Femur (tissue), 1 donor: Measurements from ENCODE around the gene SLC22A2.

ENCODE experiments used
- DNase-seq: peaks from one replicate; pipeline ENCODE4 v3.0.0-alpha.2; 2017

The SLC22A2 gene

DNA sequence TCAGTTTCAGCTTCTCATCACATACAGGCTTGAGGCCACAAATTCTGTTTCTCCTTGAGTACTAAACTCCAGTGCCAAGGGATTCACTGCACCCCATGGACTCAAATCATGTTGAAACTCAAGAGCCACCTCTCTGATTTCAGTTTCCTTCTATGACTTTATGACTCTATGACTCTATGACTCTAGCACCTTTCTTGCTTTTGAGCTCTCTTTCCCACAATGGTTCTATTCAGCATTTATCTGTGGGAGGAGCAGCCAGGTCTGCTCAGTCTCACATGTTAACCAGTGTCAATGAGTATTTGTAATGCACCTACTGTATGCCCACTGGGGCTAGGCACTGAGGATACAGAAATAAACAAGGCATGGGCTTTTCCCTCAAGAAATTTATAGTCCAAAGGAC, 14.6 kb upstream of the SLC22A2 start:
- no peak for DNase-seq

DNA sequence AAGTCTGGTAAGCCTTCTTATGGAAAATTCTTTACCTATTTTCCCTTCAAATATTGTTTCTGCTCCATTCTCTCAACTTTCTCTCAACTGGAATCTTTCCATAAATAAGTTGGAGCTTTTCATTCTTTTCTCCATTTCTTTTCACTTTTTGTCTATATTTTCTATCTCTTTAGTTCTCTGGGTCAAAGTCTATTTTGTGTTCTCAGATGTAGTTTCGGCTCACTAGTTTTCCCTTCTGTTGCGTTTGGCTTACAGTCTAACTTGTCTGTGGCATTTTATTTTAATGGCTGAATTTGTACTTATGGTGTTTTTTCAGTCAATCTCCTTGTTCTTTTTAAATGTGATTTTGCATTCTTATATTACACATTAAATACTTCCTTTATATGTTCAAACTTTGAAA, 14.1 kb upstream of the SLC22A2 start:
- DNase-seq, result no peak

DNA sequence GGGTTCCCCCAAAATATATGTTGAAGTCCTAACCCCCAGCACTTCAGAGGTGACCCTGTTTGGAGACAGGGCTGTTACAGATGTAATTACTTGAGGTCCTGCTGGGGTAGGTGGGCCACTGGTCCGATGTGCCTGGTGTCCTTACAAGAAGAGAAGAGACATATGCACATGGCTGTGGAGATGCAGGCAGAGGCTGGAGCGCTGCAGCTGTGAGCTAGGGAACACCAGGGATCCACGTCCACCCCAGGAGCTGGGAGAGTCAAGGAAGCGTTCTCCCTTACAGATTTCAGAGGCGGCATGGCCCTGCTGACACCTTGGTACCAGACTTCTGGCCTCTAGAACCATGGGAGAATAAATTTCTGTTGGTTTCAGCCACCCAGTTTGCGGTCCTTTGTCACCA, 11.7 kb upstream of the SLC22A2 start:
- DNase-seq, result no peak

DNA sequence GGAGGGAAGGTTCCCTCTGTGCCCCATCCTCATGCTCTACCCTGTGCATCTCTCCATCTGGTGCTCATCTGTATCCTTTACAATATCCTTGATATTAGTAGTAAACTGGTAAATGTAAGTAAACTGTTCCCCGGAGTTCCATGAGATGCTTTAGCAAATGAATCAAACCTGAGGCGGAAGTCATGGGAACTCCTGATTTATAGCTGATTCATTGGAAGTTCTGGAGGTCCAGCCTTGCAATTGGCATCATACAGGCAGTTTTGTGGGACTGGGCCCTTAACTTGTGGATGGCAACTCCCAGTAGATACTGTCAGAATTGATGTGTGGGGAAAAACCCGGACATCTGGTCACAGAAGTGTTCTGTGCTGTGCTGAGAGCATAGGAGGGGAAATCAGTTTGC, 11.2 kb upstream of the SLC22A2 start:
- DNase-seq, result no peak

GRCh38 chr6:160269023-160269521, 10.5 kb upstream of the SLC22A2 start:
- DNase-seq, result no peak

DNA sequence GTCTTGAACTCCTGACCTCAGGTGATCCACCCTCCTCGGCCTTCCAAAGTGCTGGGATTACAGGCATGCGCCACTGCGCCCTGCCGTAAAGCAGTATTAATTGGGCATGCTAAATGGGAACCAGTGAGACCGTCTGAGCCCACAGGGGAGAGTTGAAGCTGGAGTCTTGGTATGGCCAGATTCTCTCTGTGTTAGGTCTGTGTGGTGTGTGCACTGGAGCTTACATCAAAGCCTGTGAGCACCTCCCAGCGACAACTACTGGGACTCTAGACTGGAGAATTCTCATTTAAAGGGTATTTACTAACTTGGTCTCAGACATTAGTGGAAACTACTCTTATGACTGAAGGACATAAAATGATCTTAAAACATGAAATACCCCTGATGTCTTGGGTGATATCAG, 8.5 kb upstream of the SLC22A2 start:
- no peak for DNase-seq

GRCh38 chr6:160265869-160266476, 7.4 kb upstream of the SLC22A2 start:
- no peak for DNase-seq

DNA sequence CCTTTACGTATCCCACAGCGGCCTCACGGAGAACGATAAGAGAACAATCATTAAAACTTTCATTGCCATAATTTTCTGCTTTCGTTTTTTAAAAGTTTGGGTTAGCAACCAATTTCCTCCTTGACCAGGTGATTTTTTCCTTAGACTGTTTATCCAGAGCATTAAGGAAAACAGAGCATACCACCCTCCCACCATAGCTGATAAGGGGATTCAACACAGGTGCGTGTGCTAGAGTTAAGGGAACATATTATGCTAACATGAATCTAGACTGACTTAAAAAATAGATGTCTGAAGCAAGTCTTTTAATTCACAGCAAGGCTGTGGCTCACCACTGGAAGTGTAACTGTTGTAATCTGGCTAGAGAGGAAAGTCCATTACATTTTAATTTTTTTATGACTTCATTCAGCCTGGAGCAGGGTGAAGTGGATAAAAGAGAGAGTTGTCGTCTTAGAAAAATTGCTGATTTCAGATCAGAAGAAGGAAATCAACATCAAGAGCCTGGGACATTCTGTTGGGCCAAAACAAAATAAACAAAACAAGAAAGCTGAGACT, 5.5 kb upstream of the SLC22A2 start:
- DNase-seq, result no peak

GRCh38 chr6:160263196-160263939, 4.7 kb upstream of the SLC22A2 start:
- DNase-seq, result no peak

DNA sequence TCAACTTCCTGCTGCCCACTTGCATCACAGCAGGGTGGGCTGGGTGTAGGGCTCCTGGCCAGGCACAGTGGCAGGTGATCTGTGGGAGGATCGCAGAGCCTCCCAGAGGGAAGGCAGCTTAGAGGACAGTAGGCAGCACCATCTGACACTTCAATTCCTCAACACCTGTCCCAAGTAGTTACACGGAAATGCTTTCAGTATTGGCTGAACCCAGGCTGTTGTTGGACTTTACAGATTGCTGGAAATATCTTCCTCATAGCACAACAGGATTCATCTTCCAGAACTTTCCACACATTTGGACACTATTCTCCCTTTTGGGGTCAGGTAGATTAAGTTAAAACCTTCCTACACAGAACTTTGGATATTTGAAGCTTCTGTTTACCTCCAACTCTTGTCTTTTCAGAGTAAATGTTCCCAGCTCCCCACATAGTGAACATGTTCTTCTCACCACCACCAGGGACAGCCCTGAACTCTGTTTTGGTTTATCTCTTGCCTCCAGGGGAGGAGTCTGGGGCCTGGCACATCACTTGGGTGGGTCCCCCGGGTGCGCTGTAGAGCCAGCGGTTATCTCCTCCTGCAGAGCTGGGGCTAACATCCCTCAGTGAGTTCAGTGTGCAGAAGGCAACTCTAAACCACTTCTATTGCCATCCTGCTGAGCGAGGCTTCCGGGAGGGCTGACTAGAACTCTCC, 3.5 kb upstream of the SLC22A2 start:
- DNase-seq, result no peak

GRCh38 chr6:160260803-160261450, 2.3 kb upstream of the SLC22A2 start:
- no peak for DNase-seq

GRCh38 chr6:160260367-160260766, 1.7 kb upstream of the SLC22A2 start:
- no peak for DNase-seq

DNA sequence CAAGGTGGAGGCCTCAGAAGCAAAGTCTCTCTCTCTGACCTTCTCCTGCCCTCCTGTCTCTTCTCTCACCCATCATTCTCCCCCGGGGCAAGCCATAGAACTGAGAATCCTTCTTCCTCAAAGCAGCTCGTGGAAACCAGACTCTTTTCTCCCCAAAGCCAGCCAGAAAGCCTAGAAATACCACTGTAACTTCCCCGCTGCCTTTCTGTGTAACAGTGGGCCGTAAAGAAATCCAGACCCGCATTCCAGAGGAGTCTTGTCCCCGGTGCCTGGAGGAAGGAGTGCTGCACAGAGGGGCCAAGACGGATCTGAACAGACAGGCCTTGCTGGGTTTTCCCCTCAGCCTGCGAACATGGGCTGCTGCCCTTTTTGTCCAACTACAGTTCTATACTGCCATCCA, 977 bp upstream of the SLC22A2 start:
- DNase-seq, result no peak

DNA sequence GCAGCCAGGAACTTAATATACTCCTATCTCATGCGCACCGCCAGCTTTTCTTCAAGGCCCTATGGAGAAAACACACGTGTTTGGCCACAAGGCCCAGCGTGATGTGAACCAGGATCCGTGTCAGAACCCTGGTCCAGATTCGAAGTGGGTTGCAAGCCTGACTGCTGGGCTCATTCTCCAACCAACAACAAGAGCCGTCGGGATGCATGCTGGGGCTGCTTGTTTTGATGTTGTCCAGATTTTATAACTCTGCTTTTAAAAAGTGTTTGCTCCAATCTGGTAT, 463 bp upstream of the SLC22A2 start:
- no peak for DNase-seq

GRCh38 chr6:160256445-160256844, 2.2 kb downstream of the SLC22A2 start:
- DNase-seq, result no peak

DNA sequence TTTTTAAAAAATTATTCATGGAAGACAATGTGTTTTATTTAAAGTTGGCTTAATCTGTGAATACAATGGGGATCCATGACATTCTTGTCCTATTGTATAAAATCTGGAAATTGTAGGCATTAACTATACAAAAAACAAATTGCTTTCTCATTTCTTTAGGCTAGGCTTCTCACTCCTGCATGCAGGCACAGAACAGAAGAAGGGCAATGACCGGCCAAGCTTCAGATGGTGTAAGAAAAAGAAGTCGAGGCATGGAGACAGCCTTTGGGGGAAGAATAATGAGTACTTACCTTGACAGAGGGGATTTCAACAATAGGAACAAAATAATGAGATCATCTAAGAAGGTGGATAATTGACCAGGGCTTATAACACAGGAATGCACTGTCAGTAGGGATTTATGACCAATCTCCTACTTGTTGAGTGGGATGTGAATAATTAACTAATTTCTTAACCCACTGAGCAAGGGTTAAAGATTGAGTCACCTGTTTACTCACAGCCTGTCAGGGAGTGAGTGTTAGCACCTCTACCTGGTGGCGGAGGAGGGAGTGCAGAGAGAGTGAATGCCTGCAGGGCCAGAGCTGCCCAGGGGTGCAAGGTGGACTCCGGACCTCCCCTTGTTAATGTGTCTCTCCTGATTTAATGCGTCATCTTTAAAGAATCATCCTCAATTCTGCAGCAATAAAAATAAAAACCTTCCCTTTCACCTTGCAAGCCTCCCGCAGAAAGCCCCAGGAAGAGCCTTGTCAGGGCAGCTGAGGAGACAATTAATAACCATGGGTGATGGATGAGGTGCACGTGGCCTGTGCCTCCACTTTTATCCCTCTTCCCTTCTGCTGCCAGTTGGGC, 3.9 kb downstream of the SLC22A2 start:
- no peak for DNase-seq

DNA sequence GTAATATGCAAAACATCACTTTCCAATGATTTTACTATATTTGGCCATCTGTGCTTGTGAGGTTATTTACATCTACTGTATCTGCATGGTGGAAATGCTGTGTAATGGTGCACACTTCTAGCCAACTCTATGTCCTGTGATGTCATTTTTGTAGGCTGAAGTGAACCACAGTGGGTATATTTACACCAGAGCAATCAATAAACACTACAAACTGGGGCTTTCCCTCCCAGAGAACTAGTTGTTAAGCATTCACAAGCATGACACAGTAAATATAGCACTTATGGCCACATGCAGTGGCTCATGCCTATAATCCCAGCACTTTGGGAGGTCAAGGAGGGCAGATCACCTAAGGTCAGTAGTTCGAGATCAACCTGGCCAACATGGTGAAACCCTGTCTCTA, 4.9 kb downstream of the SLC22A2 start:
- no peak for DNase-seq

- DNase-seq, result no peak
These were observed 5.3 kb downstream of the SLC22A2 start for GRCh38 chr6:160253292-160253691.

- DNase-seq, result no peak
These were observed 6.4 kb downstream of the SLC22A2 start for GRCh38 chr6:160252073-160252813.

DNA sequence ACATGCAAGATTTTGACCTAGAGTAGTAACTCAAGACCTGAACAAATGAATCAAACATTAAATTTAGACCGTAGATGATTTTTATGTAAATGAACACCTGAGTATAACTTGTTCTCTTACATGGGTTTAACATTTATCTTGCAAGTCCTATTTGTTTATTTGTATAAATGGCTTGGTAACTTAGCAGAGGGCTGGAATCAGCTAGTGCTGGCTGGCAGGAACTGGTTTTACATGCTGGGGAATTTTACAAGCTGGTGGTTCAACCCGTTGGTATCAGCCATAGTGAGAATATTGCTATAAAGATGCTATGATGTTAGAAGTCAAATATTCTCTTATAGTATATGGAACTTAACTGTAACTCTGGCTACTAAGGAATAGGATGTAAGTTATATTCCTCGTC, 8.9 kb downstream of the SLC22A2 start:
- no peak for DNase-seq

- no peak for DNase-seq
These were observed 10.1 kb downstream of the SLC22A2 start for GRCh38 chr6:160248538-160248937.

DNA sequence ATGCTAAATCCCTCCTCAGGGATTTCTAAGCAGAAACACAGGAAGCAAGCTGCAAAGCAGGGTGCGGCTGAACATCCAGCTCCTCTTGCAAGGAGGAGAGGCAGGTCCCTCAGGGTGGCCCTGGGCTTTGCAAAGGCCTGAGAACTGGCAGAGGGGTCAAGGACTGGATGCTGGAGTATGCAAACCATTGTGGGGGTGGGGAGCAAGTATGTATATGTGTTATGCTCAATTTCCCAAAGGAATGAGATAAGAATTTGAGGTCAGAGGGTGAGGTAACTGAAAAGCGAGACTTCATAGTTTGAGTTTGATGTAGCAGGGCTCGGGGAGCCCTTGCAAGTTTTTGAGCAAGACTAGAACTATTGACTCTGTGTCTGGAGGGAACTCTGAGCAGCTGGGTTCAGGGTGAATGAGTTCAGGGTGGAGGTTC, 11.2 kb downstream of the SLC22A2 start:
- DNase-seq, result peak; percentile 30
